Measurements from ENCODE around the gene SSR4.

GRCh38 chrX:153827016-153827415, 32.5 kb downstream of the SSR4 start:
- TF ChIP-seq CTCF (IDR thresholded peaks at IDR 0.05; ENCODE audit: low read length) (no peak), EZH2 (IDR thresholded peaks at IDR 0.05; ENCODE audit: borderline replicate concordance, low read length) (no peak)
